ENCODE data around the gene UST. TPM values are rescaled to one million over a fixed set of nuclear protein-coding genes. Genes with fewer than 3 reads are reported as not detected.

The UST gene
- total and polyA plus RNA-seq, 2 of the 8 experiments (the other 6 are each of a cell fraction or from before 2014, with no cell fraction given): 13.5 to 34.5 TPM

GRCh38 chr6:149014631-149015534 lies 268.1 kb downstream of the UST start (continued):
- peak; percentile 22 for TF ChIP-seq CHD7 (IDR thresholded peaks at IDR 0.05; ENCODE audit: insufficient replicate concordance, low read length)
- TF ChIP-seq POU5F1 (IDR thresholded peaks at IDR 0.05; ENCODE audit: low read depth, low read length): peak; percentile 94; the same call in 1 of the 2 replicates
- TF ChIP-seq BACH1 (IDR thresholded peaks at IDR 0.05; ENCODE audit: low read length): no peak
- 0 out of 2 replicates have a peak, but pooled peaks have one; percentile 25 for TF ChIP-seq CEBPB (IDR thresholded peaks at IDR 0.05; ENCODE audit: low read depth, low read length)
- TF ChIP-seq ATF3 (IDR thresholded peaks at IDR 0.05; ENCODE audit: insufficient read depth, low read depth, low read length): no peak
- TF ChIP-seq CTCF (IDR thresholded peaks at IDR 0.05; ENCODE audit: control extremely low read depth in 1 of 3, insufficient read depth in 1 of 3, low read depth in 1 of 3, low read length in 3 of 3): no peak

Measured in H1 (cell line).